CD14-positive monocyte (primary cell): ENCODE results near the gene PRTFDC1. TPM values are rescaled to one million over a fixed set of nuclear protein-coding genes. Genes with fewer than 3 reads are reported as not detected.

ENCODE experiments used
- DNase-seq, 3 donors: peaks; one replicate each; pipeline ENCODE4 v3.0.0-alpha.2; 2011 to 2022
- H2AFZ ChIP-seq: 2 replicates; pipeline ENCODE4 v1.6.0; 2012; ENCODE audit warnings: mild to moderate bottlenecking, low read depth, low read length, inconsistent platforms; ENCODE audit not compliant: insufficient read depth, poor library complexity, severe bottlenecking
- H3K27ac ChIP-seq, 2 donors: 1 replicate in 1 of 2; 2 replicates in 1 of 2; pipeline ENCODE4 v1.5.1; 2012 to 2013; ENCODE audit warnings: low read length in 2 of 2, control low read depth in 1 of 2, inconsistent platforms in 1 of 2, low read depth in 1 of 2, mild to moderate bottlenecking in 1 of 2
- H3K27me3 ChIP-seq, 2 donors: one replicate each; pipeline versions ENCODE4 v1.6.0 to v1.6.1; 2011 to 2013; ENCODE audit warnings: low read length in 2 of 2; ENCODE audit not compliant: control insufficient read depth in 2 of 2, insufficient read depth in 2 of 2
- H3K36me3 ChIP-seq, 2 donors: replicated peaks in 1 of 2; 1 replicate in 1 of 2; 2 replicates in 1 of 2; pipeline versions ENCODE4 v1.5.1 to v1.6.1; 2012 to 2013; ENCODE audit warnings: low read length in 2 of 2, control low read depth in 1 of 2, inconsistent platforms in 1 of 2, mild to moderate bottlenecking in 1 of 2; ENCODE audit not compliant: insufficient read depth in 2 of 2, control insufficient read depth in 1 of 2
- H3K4me1 ChIP-seq, 2 donors: 1 replicate in 1 of 2; 2 replicates in 1 of 2; pipeline versions ENCODE4 v1.5.1 to v1.6.1; 2012 to 2013; ENCODE audit warnings: low read length in 2 of 2, control low read depth in 1 of 2, inconsistent platforms in 1 of 2, mild to moderate bottlenecking in 1 of 2, moderate library complexity in 1 of 2; ENCODE audit not compliant: insufficient read depth in 2 of 2, control insufficient read depth in 1 of 2
- H3K4me2 ChIP-seq: replicated peaks from 2 replicates; pipeline ENCODE3; 2012; ENCODE audit warnings: low read length, moderate library complexity, mild to moderate bottlenecking; ENCODE audit not compliant: poor library complexity, severe bottlenecking; ENCODE audit errors: extremely low read depth
- H3K4me3 ChIP-seq, 3 experiments: fragments of 200-600 bp in 1 of 3; sonication (generic) in 1 of 3; replicated peaks in 1 of 3; 1 replicate in 2 of 3; 2 replicates in 1 of 3; pipeline ENCODE4 v1.5.1; 2011 to 2013; ENCODE audit warnings: low read length in 3 of 3, mild to moderate bottlenecking in 3 of 3, control low read depth in 2 of 3, low read depth in 2 of 3, inconsistent platforms in 1 of 3, moderate library complexity in 1 of 3
- H3K79me2 ChIP-seq: 2 replicates; pipeline ENCODE4 v1.6.0; 2012; ENCODE audit warnings: mild to moderate bottlenecking, control low read depth, inconsistent platforms, low read length, moderate library complexity; ENCODE audit not compliant: insufficient read depth
- H3K9ac ChIP-seq: 2 replicates; pipeline ENCODE4 v1.6.0; 2017; ENCODE audit warnings: low read length, mild to moderate bottlenecking; ENCODE audit not compliant: insufficient read depth, poor library complexity, severe bottlenecking
- H3K9me3 ChIP-seq, 2 donors: replicated peaks in 1 of 2; 1 replicate in 1 of 2; 2 replicates in 1 of 2; pipeline versions ENCODE4 v1.5.1 to v1.6.1; 2012 to 2013; ENCODE audit warnings: low read length in 2 of 2, control low read depth in 1 of 2; ENCODE audit not compliant: control insufficient read depth in 1 of 2, insufficient read depth in 1 of 2
- H4K20me1 ChIP-seq: 2 replicates; pipeline ENCODE4 v1.6.0; 2012; ENCODE audit warnings: mild to moderate bottlenecking, low read length, control low read depth, moderate library complexity; ENCODE audit not compliant: insufficient read depth
- H3K27ac Mint-ChIP-seq, 7 donors: one replicate each; pipeline ENCODE4 v1.8.0; 2020; ENCODE audit warnings: mild to moderate bottlenecking in 7 of 7, mixed read lengths in 7 of 7, moderate library complexity in 6 of 7, inconsistent platforms in 2 of 7
- H3K27me3 Mint-ChIP-seq, 3 donors: one replicate each; pipeline ENCODE4 v1.8.0; 2021 to 2022; ENCODE audit warnings: low read depth in 3 of 3, mild to moderate bottlenecking in 3 of 3, mixed read lengths in 3 of 3, moderate library complexity in 3 of 3, inconsistent platforms in 1 of 3
- H3K36me3 Mint-ChIP-seq, 2 donors: one replicate each; pipeline ENCODE4 v1.8.0; 2020; ENCODE audit warnings: mixed read lengths in 2 of 2, inconsistent platforms in 1 of 2, mild to moderate bottlenecking in 1 of 2
- H3K4me1 Mint-ChIP-seq: one replicate; pipeline ENCODE4 v1.8.0; 2020; ENCODE audit warnings: mild to moderate bottlenecking, mixed read lengths
- H3K4me3 Mint-ChIP-seq, 2 donors: one replicate each; pipeline ENCODE4 v1.8.0; 2020; ENCODE audit warnings: mild to moderate bottlenecking in 2 of 2, mixed read lengths in 2 of 2, moderate library complexity in 1 of 2
- H3K9me3 Mint-ChIP-seq, 7 donors: one replicate each; pipeline ENCODE4 v1.8.0; 2020 to 2022; ENCODE audit warnings: mixed read lengths in 7 of 7, mild to moderate bottlenecking in 6 of 7, moderate library complexity in 6 of 7, inconsistent platforms in 2 of 7
- WGBS: methylation state at CpG from one replicate; pipeline ENCODE4 v1.1.5; 2013; ENCODE audit warnings: missing lambda C conversion rate; ENCODE audit not compliant: insufficient coverage; 5-methylcytosine and 5-hydroxymethylcytosine counted together
- intact Hi-C, 2 donors: fragments of 100-400 bp; cut with micrococcal nuclease; formaldehyde crosslinking; loops; one replicate each; pipeline versions ENCODE4 v1.15.0 to v1.15.1; 2023
- polyA plus RNA-seq, 3 donors: library from polyadenylated mRNA; depleted of rRNA in 1 of 3; unstranded in 2 of 3; stranded (reverse) in 1 of 3; fragments of 300-500 nt in 2 of 3; fragments of >200 nt in 1 of 3; fragmentation: Illumina TruSeq in 2 of 3; gene quantifications; 1 replicate in 2 of 3; 2 replicates in 1 of 3; pipeline ENCODE4 v1.2.3, GENCODE V29; 2012 to 2021
- TF ChIP-seq, protein P1 (sequence below): fragments of 200-600 bp; IDR thresholded peaks from one replicate; pipeline ENCODE4 v1.8.0; 2022; ENCODE audit warnings: antibody characterized with exemption, mild to moderate bottlenecking

The PRTFDC1 gene
- polyA plus RNA-seq, 3 donors, result not detected

DNA sequence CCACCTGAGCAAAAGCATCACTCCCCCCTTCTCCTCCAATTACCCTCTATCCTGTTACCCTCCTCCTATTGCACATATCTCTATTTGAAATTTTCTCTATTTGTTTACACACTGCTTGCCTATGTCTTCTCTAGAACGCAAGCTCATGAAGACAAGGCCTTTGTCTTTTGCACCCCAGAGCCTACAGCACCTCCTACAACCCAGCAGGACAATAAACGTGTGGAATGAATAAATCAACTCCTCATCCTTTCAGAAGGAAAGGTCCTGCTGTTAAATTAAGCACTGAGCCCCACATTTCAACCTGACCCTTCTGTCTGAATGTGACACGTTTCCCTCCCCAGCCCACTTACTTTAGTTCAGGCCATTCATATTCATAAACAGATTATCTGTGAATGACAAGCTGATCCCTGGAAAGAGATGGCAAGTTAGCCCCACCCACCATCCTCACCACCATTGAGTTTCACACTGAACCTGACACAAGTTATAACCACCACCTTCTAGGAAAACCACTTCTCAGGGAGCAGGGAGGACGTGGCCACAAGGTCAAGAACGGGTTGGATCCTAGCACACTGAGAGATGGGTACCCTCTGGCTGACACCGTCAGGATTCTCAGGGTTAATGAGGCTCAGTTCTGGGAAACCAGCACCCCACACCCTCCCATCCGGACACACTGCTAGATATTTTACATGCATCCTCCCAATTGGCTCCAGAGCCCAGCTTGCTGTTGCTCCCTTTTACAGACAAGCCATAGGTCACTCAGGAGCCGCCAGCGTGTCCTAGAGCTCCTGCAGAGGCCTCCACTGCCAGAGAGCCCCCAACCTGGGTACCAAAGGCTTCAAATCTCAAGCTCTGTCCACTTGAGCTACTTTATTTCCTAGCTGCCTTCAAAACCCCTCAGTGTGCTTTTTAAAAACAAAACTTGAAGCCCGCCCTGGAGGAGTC lies 934 bp downstream of the PRTFDC1 start:
- H3K4me1 Mint-ChIP-seq, result peaks cover 15% of the 10 kb centered on the region
- Histone ChIP-seq H2AFZ (peak overlapping the region; percentile 83), H3K9ac (peak overlapping the region; percentile 59), H3K27me3 (peaks cover 0 to 21% of the 10 kb centered on the region in 2 donors), H3K4me1 (peaks cover 2 to 15% of the 10 kb centered on the region in 2 donors), H3K79me2 (no peaks in the 10 kb centered on the region), H3K4me3 (peak overlapping the region in 2 of 3 experiments; percentile 56 to 75), H3K4me2 (peak overlapping the region; percentile 85), H3K27ac (no peak overlapping the region), H4K20me1 (no peaks in the 10 kb centered on the region), H3K36me3 (no peaks in the 10 kb centered on the region), H3K9me3 (no peaks in the 10 kb centered on the region)
- no peaks in the 10 kb centered on the region for H3K36me3 Mint-ChIP-seq
- TF ChIP-seq, protein P1, sequence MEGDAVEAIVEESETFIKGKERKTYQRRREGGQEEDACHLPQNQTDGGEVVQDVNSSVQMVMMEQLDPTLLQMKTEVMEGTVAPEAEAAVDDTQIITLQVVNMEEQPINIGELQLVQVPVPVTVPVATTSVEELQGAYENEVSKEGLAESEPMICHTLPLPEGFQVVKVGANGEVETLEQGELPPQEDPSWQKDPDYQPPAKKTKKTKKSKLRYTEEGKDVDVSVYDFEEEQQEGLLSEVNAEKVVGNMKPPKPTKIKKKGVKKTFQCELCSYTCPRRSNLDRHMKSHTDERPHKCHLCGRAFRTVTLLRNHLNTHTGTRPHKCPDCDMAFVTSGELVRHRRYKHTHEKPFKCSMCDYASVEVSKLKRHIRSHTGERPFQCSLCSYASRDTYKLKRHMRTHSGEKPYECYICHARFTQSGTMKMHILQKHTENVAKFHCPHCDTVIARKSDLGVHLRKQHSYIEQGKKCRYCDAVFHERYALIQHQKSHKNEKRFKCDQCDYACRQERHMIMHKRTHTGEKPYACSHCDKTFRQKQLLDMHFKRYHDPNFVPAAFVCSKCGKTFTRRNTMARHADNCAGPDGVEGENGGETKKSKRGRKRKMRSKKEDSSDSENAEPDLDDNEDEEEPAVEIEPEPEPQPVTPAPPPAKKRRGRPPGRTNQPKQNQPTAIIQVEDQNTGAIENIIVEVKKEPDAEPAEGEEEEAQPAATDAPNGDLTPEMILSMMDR, result no peak
- peaks cover 17 to 33% (median 22%) of the 10 kb centered on the region in 3 donors for H3K27me3 Mint-ChIP-seq
- 51% methylated on average over 8 of the region's 10 CpGs for WGBS
- H3K4me3 Mint-ChIP-seq, result peak overlapping the region; percentile 79 to 88
- intact Hi-C loops, result loop anchor here in 1 of 2 donors (10.0 kb wide), 1 partner anchor 307 kb away; no protein-coding TSS in a partner anchor
- no peak for DNase-seq
- H3K9me3 Mint-ChIP-seq, result peaks cover 0 to 6% (median 0%) of the 10 kb centered on the region in 7 donors
- H3K27ac Mint-ChIP-seq, result peak overlapping the region in 1 of 7 donors; percentile 8

DNA sequence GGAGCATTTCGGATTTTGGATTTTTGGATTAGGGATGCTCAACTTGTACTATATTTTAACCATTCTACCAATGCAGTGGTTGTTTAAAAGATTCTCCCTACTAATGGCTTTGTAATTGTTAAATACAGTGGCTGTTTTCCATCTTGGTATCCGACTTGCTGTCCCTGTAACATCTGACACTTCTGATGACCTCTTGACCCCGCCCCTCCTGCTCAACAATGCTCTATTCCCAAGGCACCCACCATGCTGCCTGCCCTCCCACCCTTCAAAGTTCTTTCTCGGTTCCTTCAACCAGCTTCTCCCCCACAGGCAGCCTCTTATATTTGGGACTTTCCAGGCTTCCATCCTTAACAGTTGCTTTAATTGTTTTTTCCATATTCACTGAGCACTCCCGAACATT lies 2.0 kb downstream of the PRTFDC1 start:
- H3K27me3 ChIP-seq, result peaks cover 0 to 21% of the 10 kb centered on the region in 2 donors
- no peak overlapping the region for H3K4me2 ChIP-seq
- H3K4me1 Mint-ChIP-seq, result peaks cover 15% of the 10 kb centered on the region
- H4K20me1 ChIP-seq, result no peaks in the 10 kb centered on the region
- peaks cover 0 to 6% (median 0%) of the 10 kb centered on the region in 7 donors for H3K9me3 Mint-ChIP-seq
- no peak overlapping the region for H2AFZ ChIP-seq
- no peak overlapping the region for H3K9ac ChIP-seq
- peaks cover 17 to 33% (median 20%) of the 10 kb centered on the region in 3 donors for H3K27me3 Mint-ChIP-seq
- no peak overlapping the region for H3K27ac ChIP-seq
- H3K4me3 ChIP-seq, result no peak overlapping the region
- no peak overlapping the region for H3K27ac Mint-ChIP-seq
- TF ChIP-seq, protein P1, result no peak
- DNase-seq, result no peak
- intact Hi-C loops, result loop anchor here in 1 of 2 donors (10.0 kb wide), 1 partner anchor 306 kb away; no protein-coding TSS in a partner anchor
- no peaks in the 10 kb centered on the region for H3K9me3 ChIP-seq
- H3K36me3 Mint-ChIP-seq, result no peaks in the 10 kb centered on the region
- 97% methylated on average over 4 of the region's 5 CpGs for WGBS
- H3K4me3 Mint-ChIP-seq, result no peak overlapping the region
- H3K4me1 ChIP-seq, result peaks cover 2 to 15% of the 10 kb centered on the region in 2 donors
- no peaks in the 10 kb centered on the region for H3K36me3 ChIP-seq
- H3K79me2 ChIP-seq, result no peaks in the 10 kb centered on the region
